Coronary artery (tissue), 2 donors: ENCODE measurements around the gene SH3GL2.

Experiments used
- DNase-seq: peaks from one replicate; pipeline ENCODE4 v3.0.0-alpha.2; 2017; ENCODE audit warnings: low spot score
- H3K27ac ChIP-seq, 2 donors: fragments of 200-600 bp; sonication (generic); one replicate each; pipeline ENCODE4 v1.5.1; 2016 to 2019
- H3K4me3 ChIP-seq: fragments of 200-600 bp; sonication (generic); 2 replicates; pipeline ENCODE4 v1.5.1; 2016; ENCODE audit warnings: mild to moderate bottlenecking, moderate library complexity
- TF ChIP-seq, protein P1 (sequence below): fragments of 200-600 bp; sonication (generic); IDR thresholded peaks from one replicate; pipeline ENCODE4 v1.5.1; 2019; ENCODE audit warnings: antibody characterized with exemption

Gene SH3GL2

DNA sequence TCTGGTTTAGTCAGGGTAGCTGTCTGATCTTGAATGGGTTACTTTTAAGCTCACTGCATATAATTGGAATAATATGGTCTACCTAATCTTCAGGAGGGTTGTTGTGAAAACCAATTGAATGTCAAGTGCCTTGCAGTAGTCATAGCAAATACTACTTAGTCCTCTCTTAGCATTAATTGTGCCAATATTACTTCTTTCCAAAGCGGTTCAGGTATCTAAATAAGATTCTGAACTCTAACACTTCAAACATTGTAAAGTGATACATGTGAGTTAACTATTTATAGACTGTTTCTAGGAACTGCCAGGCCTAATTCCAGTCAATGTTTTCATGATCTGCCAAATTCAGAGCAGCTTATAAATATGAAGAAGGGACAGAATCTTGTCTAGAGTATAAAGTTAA lies 140.2 kb downstream of the SH3GL2 start:
- no peak overlapping the region for H3K27ac ChIP-seq
- H3K4me3 ChIP-seq = no peak overlapping the region
- no peak for DNase-seq
- TF ChIP-seq, protein P1, sequence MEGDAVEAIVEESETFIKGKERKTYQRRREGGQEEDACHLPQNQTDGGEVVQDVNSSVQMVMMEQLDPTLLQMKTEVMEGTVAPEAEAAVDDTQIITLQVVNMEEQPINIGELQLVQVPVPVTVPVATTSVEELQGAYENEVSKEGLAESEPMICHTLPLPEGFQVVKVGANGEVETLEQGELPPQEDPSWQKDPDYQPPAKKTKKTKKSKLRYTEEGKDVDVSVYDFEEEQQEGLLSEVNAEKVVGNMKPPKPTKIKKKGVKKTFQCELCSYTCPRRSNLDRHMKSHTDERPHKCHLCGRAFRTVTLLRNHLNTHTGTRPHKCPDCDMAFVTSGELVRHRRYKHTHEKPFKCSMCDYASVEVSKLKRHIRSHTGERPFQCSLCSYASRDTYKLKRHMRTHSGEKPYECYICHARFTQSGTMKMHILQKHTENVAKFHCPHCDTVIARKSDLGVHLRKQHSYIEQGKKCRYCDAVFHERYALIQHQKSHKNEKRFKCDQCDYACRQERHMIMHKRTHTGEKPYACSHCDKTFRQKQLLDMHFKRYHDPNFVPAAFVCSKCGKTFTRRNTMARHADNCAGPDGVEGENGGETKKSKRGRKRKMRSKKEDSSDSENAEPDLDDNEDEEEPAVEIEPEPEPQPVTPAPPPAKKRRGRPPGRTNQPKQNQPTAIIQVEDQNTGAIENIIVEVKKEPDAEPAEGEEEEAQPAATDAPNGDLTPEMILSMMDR = no peak

GRCh38 chr9:17721954-17722353 lies 143.1 kb downstream of the SH3GL2 start:
- no peak for DNase-seq
- H3K4me3 ChIP-seq = no peak overlapping the region
- TF ChIP-seq, protein P1 = no peak
- no peak overlapping the region for H3K27ac ChIP-seq

GRCh38 chr9:17723656-17724055 lies 144.8 kb downstream of the SH3GL2 start:
- DNase-seq = no peak
- no peak overlapping the region for H3K4me3 ChIP-seq
- H3K27ac ChIP-seq = no peak overlapping the region
- TF ChIP-seq, protein P1 = no peak

GRCh38 chr9:17725399-17726010 lies 146.6 kb downstream of the SH3GL2 start:
- Histone ChIP-seq H3K27ac (no peak overlapping the region), H3K4me3 (no peak overlapping the region)
- TF ChIP-seq, protein P1 = no peak
- no peak for DNase-seq

DNA sequence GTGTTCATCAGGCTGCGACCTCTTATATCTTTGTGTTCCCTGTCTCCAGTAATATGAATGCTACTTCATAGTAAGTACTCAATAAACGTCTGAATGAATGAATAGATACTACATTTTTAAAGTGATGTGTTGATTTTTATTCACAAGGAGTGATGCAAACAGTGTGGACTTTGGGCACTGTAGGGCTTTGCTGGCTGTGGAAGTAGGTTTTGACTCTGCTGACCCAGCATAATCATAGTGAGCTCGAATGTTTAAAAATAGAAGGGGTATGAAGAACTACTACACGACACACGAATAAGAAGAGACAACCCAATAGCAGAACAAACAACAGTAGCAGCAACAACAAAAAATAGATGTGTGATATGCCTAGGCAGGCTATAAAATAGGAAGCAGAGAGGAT lies 147.4 kb downstream of the SH3GL2 start:
- no peak overlapping the region for H3K4me3 ChIP-seq
- no peak overlapping the region for H3K27ac ChIP-seq
- TF ChIP-seq, protein P1 = no peak
- no peak for DNase-seq

DNA sequence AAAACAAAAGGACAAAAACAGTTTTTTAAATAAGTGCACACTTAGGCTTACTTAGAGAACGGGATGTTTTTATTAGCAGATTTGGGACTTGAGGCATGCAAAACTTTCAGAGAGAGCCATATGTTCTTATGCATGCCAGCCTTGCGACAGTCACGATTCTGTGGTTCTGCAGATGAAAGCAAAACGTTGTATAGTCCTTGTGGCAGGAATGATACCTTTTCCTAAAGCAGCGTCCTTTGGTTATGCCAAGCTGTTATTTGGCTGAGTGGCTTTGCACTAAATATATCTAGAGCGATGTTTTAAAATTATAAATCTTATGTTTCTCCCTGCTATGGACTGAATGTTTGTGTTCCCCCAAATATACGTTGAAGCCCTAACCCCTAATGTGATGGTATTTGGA lies 152.0 kb downstream of the SH3GL2 start:
- TF ChIP-seq, protein P1 = no peak
- no peak for DNase-seq
- Histone ChIP-seq H3K4me3 (no peak overlapping the region), H3K27ac (no peak overlapping the region)

- H3K4me3 ChIP-seq = no peak overlapping the region
- no peak overlapping the region for H3K27ac ChIP-seq
- TF ChIP-seq, protein P1 = no peak
- DNase-seq = no peak
Observed at GRCh38 chr9:17731308-17731707, 152.4 kb downstream of the SH3GL2 start.
